ENCODE data around the gene BAHCC1. TPM values are rescaled to one million over a fixed set of nuclear protein-coding genes. Genes with fewer than 3 reads are reported as not detected.
A peak's percentile ranks its signal among the peaks of the same experiment; 100 is the strongest.

The BAHCC1 gene
- total and polyA plus RNA-seq, 9 of the 15 experiments (the other 6 are each of a cell fraction or from before 2014, with no cell fraction given) = 0.14 to 26.9 (median 5.0) TPM

GRCh38 chr17:81393684-81394376, 1.4 kb upstream of the BAHCC1 start (continued):
- TF ChIP-seq SRSF7 (optimal IDR thresholded peaks at IDR 0.05; ENCODE audit: low read depth, low read length) = no peak
- TF ChIP-seq ZNF23 (CRISPR knock-in tag; IDR thresholded peaks at IDR 0.05) = no peak
- TF ChIP-seq CGGBP1 (CRISPR knock-in tag; IDR thresholded peaks at IDR 0.05) = no peak
- peak; percentile 51; the same call in 1 of the 2 replicates for TF ChIP-seq ZNF263 (CRISPR knock-in tag; IDR thresholded peaks at IDR 0.05; ENCODE audit: borderline replicate concordance)
- peak; percentile 25; the same call in 1 of the 2 replicates for TF ChIP-seq SMC3 (conservative IDR thresholded peaks at IDR 0.05; ENCODE audit: insufficient read depth, low read depth, low read length)
- TF ChIP-seq MAFK (IDR thresholded peaks at IDR 0.05; ENCODE audit: low read length) = no peak; the same call in 1 of the 2 replicates
- no peak for TF ChIP-seq SREBF2 (CRISPR knock-in tag; IDR thresholded peaks at IDR 0.05)
- peak; percentile 77; the same call in 1 of the 2 replicates for TF ChIP-seq KDM2B (CRISPR knock-in tag; IDR thresholded peaks at IDR 0.05)
- TF ChIP-seq ARID4B (CRISPR knock-in tag; IDR thresholded peaks at IDR 0.05) = peak; percentile 61; the same call in 1 of the 2 replicates
- peak; percentile 57 to 83; a peak in 3 of 4 replicates for TF ChIP-seq ARNT (IDR thresholded peaks at IDR 0.05)
- TF ChIP-seq ZNF707 (CRISPR knock-in tag; conservative IDR thresholded peaks at IDR 0.05) = no peak
- TF ChIP-seq CBX1 (IDR thresholded peaks at IDR 0.05; ENCODE audit: low read depth) = peak; percentile 79
- TF ChIP-seq HSF4 (CRISPR knock-in tag; IDR thresholded peaks at IDR 0.05; ENCODE audit: borderline replicate concordance) = no peak
- TF ChIP-seq YY1 (IDR thresholded peaks at IDR 0.05; ENCODE audit: borderline replicate concordance in 1 of 3, control insufficient read depth in 1 of 3, extremely low read depth in 1 of 3, insufficient read depth in 3 of 3, insufficient read length in 1 of 3, insufficient replicate concordance in 2 of 3, low read depth in 1 of 3, low read length in 2 of 3) = peak in 2 of 3 experiments; percentile 40 to 61
- peak; percentile 52 to 80; a peak in 3 of 4 replicates for TF ChIP-seq KDM1A (IDR thresholded peaks at IDR 0.05)
- TF ChIP-seq, protein P1, sequence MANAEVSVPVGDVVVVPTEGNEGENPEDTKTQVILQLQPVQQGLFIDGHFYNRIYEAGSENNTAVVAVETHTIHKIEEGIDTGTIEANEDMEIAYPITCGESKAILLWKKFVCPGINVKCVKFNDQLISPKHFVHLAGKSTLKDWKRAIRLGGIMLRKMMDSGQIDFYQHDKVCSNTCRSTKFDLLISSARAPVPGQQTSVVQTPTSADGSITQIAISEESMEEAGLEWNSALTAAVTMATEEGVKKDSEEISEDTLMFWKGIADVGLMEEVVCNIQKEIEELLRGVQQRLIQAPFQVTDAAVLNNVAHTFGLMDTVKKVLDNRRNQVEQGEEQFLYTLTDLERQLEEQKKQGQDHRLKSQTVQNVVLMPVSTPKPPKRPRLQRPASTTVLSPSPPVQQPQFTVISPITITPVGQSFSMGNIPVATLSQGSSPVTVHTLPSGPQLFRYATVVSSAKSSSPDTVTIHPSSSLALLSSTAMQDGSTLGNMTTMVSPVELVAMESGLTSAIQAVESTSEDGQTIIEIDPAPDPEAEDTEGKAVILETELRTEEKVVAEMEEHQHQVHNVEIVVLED (CRISPR knock-in tag; IDR thresholded peaks at IDR 0.05) = peak; percentile 28
- TF ChIP-seq NFE2 (IDR thresholded peaks at IDR 0.05; ENCODE audit: low read depth) = 0 out of 2 replicates have a peak, but pooled peaks have one; percentile 14
- TF ChIP-seq E2F8 (IDR thresholded peaks at IDR 0.05; ENCODE audit: low read depth, partially characterized antibody) = peak; percentile 38
